HG02943 (cell line): ENCODE measurements around the gene ZNF236.

Experiments
- ATAC-seq: cut with Tn5 transposase; IDR thresholded peaks from one replicate; pipeline ENCODE4 v1.9.1; 2021; ENCODE audit warnings: mild to moderate bottlenecking, low read depth, moderate library complexity; ENCODE audit not compliant: unreplicated experiment

ZNF236 gene

DNA sequence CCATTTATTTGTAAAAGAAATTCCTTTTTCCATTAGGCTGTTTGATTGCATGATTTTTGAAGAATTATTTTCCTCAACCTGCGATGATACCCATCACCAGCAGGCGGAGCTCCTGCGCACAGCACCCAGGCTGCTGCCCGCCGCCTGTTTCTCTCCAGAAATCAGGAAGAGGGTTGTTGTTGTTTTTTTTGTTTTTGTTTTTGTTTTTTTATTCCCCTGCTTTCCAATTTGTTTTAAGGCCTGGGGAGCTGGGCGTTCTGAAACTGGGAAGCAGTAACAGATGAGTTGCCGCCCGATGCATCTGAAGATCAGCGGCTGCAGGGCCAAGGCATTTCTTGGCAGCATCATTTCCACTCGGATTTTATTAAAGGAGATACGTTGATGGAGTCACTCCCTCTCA lies 178.2 kb downstream of the ZNF236 start:
- ATAC-seq, result no peak

GRCh38 chr18:77001041-77001440 lies 178.7 kb downstream of the ZNF236 start:
- no peak for ATAC-seq

- ATAC-seq, result no peak
Observed at GRCh38 chr18:77001979-77002378, 179.6 kb downstream of the ZNF236 start.

GRCh38 chr18:77002496-77002895 lies 180.1 kb downstream of the ZNF236 start:
- ATAC-seq, result no peak

- ATAC-seq, result no peak
Observed at GRCh38 chr18:77003316-77003715, 181.0 kb downstream of the ZNF236 start.

DNA sequence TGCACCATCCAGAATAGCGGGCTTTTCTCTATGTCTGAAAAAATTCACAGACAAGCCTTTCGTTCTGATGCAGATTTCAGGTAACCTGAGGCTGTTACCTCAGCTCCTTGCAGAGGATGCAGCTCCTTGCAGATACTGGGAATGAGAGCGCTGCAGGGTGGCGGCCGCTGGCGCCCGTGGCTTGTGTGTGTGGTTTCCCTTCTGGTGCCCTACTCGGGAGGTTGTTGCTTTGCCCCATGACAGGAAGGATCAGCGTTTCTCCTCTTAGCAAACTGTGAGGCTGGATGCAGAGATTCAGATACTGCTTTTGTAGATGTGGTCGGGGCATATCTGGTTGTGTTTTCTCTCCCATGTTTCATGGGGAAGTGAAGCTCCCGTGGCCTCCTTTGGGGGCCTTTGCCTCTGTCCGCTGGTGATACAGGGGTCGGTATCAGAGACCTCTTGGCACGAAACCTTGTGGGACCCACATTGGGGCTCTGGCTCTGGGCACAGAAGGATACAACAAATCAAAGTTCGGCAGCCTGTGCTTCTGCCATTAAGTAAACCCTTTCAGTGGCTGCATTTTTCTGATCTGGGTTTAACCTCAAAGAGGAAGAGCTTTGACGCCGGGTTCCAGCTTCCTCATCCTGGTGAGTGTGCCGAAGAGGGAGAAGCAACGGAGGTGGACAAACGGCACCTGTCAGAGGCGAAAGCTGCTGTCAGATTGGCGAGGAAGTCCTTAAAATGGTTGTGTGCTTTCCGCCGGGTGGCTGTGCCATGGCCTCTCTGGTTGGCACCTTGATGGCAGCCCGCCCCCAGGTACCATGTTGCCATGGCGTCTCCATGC lies 182.4 kb downstream of the ZNF236 start:
- ATAC-seq, result no peak

DNA sequence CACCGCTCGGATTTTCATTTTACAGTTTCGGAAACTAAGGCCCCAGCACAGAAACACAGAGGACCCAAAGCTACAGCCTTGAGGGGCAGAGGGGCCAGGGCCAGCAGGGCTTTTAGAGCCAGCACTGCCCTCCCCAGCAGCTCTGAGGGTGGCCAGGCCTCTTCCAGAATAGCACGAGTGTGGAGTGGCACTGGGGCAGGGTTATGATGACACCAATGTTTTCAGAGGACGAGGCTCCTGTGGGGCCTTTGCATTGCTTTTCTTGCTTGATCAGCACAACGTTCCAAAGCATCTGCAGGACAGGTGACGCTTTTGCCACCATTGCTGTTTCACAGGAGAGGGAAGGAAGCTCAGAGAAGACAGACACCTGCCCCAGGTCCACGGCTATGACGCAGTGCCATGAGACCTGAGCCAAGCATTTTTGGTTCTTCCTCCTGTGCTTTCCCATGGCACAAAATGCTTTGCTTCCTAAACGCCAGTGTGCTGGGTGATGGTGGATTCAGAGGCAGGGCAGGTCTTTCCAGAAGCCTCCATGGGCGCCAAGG lies 183.4 kb downstream of the ZNF236 start:
- no peak for ATAC-seq

DNA sequence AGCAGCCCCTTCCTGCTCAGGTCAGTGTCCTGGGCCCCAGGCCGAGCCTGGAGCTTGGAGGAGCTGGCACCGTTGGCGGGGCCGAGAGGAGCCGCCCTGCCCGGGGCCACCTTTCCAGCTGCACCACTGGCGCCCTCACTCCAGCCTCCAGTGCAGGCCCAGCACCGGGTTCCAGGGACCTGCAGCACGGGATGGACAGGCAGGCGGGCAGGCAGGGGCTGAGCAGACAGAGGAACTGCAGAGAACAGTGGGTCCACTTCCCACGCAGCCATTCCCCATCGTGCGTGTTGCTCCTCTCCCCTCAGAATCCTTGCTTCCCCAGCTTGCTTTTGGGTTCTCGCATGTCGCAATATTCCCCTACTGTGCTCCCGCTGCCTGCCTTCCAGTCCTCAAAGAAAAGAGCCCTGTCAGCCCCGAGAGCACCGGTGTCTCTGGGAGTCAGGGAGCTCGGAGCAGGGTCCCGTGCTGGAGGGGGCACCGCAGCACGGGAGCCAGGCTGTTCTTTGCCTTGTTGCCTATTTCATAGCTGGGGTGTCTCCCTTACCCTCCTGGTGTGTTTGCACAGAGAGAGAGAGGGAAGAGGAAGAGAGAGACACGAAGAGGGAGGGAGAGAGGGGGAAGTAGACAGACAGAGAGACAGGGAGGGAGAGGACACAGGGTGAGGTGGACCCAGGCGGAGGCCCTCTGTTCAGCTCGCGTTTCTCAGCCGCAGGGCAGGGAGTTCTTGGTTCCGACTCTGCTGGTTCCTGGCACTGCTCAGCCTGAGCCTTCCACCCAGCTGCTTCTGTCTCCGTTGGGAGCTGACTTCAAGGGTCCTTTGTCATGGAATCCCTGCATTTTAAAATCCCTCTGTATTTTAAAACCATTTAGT lies 184.2 kb downstream of the ZNF236 start:
- no peak for ATAC-seq

GRCh38 chr18:77007251-77007650 lies 184.9 kb downstream of the ZNF236 start:
- no peak for ATAC-seq

GRCh38 chr18:77008006-77008405 lies 185.6 kb downstream of the ZNF236 start:
- no peak for ATAC-seq

GRCh38 chr18:77008576-77009315 lies 186.4 kb downstream of the ZNF236 start:
- no peak for ATAC-seq

- no peak for ATAC-seq
Observed at GRCh38 chr18:77009675-77010074, 187.3 kb downstream of the ZNF236 start.

DNA sequence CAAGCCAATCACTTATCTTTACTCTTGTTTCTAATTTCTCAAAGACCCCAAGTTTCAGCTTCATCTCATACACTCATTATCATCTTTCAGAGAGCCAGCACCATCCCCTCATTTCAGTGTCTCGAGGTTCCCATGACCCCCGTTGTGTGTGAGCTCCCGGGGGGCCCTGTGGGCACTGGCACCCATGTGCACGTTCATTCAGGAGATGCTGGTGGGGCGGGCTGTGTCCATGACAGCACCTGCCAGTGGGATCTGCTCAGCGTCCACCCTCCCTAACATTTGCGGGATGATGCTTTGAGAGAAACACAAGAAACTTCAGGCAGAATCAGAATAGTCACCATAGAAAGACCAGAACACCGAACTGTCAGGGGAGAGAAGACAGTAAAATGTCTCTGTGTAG lies 189.8 kb downstream of the ZNF236 start:
- no peak for ATAC-seq

DNA sequence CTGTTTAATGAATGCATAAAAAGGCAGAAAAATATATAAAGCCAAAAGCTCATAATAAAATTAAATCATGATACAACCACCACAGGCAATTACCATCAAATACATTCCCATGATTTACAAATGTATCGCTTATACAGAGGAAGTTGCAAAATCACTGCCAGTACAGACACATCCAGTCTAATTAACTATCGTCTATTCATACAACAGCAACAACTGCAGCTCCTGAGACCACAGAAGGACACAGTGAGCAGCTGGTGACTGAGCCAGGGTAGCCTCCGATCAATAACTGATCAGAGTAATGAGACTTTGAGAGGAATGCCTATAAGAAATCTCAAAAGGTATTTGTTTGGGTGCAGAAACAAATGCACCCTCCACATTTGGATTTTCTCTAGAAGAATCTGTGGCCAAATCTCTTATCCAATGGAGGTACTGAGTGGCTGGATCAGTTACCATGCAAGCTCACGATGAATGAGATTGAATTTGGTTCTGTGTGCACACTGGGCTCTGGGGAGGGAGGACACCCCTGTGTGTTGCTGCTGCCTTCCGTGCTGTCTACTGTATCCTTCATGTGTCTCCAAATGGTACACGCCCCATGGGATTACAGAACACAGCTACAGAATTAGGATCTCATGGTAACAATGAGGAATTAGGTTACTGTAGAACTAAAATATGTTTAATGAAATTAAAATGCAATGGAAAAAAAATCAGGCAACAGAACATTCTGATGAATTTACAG lies 190.6 kb downstream of the ZNF236 start:
- ATAC-seq, result no peak

DNA sequence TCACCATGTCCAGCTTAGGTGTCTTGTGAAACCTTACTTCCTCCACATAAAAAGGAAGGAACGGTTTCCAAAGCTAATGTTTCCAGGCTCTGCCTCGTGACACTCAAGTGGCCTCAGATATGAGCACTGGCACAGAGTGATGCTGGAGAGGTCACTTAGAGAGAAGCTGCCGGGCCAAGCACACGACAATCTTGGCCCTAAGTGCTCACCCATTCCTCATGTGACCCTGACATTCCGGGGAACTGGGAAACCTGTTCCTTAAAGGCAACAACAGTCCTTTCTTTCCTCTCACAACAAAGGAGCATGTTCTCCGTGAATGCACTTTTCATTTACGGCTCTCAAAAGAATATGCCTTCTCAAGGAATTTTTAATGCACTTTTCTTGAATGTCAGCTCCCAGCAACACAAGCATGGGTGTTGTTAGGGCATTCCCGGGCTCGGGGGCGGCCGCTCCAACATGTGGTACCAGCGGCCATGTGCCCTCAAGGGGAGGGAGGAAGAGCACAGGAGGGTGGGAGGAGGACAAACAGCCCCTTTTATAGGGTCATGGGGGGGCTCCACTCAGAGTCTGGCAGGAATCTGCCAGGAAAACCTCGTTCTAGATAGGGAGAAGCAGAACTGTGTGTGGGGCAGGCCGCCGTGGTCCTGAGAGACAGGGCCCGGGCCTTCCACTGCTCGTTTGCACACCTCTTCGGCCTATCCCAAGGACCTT lies 191.6 kb downstream of the ZNF236 start:
- no peak for ATAC-seq

- no peak for ATAC-seq
Observed at GRCh38 chr18:77014538-77014937, 192.2 kb downstream of the ZNF236 start.

DNA sequence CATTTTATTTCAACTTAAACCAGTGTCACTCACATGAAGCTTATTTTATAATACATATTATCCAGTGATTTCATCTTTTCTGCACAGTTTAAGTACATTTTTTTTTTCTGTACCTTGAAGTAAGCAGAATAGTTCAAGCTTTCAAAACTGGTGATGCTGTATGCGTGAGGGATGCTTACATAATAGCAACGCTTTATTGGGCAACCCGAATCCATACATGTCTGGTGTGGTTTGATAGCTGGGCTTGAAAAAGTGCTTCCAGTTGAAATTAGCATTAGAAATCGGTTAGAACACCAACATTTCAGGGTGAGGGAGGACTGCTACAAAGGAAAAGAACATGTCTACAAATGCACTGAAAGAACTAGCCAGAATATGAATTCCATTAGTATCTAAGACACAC lies 192.8 kb downstream of the ZNF236 start:
- ATAC-seq, result no peak

GRCh38 chr18:77015771-77016710 lies 193.7 kb downstream of the ZNF236 start:
- no peak for ATAC-seq
